Measurements from ENCODE around the gene EIF4A3.
A peak's percentile ranks its signal among the peaks of the same experiment; 100 is the strongest.

EIF4A3 gene

GRCh38 chr17:80147035-80147822 is at the start of gene EIF4A3:
EIF4A3 (minus strand) TSS chr17:80147128; CDS start chr17:80146961, 167 bp downstream.
- peak; percentile 84 to 94 for DNase-seq

GRCh38 chr17:80196652-80197051 is 49.7 kb upstream of the EIF4A3 start:
- no peak for DNase-seq

- DNase-seq = peak; percentile 8 to 11
These were observed 49.0 kb upstream of the EIF4A3 start for GRCh38 chr17:80195671-80196529.

DNA sequence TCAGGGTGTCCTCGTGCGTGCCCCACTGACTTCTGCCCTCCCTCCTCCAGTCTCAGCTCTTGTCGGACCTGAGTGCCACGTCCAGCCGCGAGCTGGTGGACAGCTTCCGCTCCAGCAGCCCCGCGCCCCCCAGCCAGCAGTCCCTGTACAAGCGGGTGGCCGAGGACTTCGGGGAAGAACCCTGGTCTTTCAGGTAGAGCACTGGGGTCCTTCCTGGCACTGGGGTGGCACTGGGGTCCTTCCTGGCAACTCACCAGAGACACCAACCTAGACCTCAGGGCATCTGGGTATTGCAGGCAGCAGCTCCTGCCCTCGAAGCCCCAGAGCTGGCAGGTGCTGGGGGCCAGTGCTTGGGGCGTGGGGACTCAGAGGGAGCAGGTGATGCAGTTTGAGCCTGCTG is 48.2 kb upstream of the EIF4A3 start:
- no peak for DNase-seq

DNA sequence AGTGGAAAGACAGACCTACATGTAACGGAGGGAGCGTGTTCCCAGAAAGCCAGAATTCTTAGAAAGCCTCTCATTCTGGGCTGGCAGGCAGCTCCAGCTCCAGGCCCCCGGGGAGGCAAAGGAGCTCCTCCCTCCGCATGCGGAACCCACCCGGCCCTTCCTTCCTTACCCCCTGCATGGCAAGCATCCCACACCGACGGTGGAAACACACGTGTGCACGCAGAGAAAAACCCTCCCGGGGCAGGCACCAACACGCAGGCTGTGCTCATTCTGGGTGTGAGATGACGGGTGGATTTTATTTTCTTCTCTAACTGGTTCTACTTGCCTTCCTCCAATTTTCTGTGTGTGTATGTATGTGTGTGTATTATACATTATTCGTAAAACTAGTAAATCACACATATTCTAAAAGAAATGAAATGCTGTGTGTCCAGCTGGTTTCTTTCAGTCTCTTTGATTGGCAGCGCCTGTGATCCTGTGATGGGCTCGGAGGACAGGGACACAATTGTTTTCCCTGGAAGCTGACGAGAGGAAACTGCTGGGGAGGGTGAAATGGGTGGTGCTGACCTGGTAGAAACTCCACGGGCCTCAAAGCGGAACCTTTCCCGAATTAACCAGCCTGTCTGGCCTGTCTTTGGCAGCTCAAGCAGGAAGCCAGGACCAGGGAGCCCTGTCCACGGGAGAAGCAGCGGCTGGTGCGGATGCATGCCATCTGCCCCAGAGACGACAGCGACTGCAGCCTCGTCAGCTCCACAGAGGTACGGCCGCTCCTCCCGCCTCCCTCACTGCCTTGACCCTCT is 45.1 kb upstream of the EIF4A3 start:
- no peak for DNase-seq

DNA sequence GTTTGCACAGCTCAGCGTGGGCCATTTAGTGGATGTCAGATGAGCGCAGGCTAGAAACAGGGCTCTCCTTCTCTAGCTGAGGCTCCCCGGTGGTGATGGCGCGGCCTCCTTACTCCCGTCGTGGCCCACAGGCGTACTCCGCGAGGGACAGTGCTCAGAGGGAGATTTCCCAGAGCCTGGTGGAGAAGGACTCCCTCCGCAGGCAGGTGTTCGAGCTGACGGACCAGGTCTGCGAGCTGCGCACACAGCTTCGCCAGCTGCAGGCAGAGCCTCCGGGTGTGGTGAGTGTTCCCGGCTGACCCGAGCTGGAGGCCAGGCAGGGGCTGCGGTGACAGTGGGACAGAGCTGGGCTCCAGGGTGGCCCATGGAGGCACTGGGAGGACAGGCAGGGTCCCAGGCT is 44.3 kb upstream of the EIF4A3 start:
- DNase-seq = no peak

- DNase-seq = no peak
These were observed 43.8 kb upstream of the EIF4A3 start for GRCh38 chr17:80190716-80191115.

- DNase-seq = no peak
These were observed 42.7 kb upstream of the EIF4A3 start for GRCh38 chr17:80189611-80190010.

GRCh38 chr17:80187515-80187941 is 40.6 kb upstream of the EIF4A3 start:
- DNase-seq = no peak

DNA sequence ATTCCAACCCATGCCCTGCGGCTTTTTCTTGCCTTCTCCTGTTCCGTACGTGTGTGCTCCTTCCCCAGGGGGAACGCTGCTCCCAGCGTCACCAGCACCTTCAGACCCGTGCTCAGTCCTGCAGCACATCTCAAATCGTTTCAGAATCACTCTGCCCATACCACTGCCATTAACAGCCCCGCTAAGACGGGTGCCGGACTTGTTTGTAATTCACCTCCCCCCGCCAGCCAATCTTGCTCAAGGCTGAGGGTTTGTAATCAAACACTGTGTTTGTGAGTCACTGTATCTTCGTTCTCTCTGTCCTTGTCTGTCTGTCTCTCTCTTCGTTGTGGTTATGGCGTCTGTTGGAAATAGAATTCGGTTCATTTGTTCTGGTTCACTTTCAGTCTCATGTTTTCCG is 40.2 kb upstream of the EIF4A3 start:
- no peak for DNase-seq

DNA sequence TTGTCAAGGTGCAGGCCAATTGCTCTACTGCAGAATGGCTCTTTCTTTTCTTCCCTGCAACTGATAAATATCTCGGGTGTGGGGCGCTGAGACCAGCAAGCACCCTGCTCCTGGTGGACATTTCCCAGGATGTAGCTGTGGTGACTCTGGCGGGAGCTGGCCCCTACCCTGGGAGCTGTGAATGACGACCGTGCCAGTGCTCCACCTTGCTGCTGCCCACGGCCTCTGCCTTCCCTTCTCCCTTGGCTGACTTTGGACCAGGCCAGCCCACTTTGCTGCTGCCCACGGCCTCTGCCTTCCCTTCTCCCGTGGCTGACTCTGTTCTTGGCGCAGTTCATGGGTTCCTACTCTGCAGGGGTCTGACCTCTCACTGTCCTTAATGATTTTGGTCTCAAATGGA is 39.0 kb upstream of the EIF4A3 start:
- no peak for DNase-seq

- no peak for DNase-seq
These were observed 37.4 kb upstream of the EIF4A3 start for GRCh38 chr17:80184423-80184714.

- DNase-seq = no peak
These were observed 36.9 kb upstream of the EIF4A3 start for GRCh38 chr17:80183581-80184422.

DNA sequence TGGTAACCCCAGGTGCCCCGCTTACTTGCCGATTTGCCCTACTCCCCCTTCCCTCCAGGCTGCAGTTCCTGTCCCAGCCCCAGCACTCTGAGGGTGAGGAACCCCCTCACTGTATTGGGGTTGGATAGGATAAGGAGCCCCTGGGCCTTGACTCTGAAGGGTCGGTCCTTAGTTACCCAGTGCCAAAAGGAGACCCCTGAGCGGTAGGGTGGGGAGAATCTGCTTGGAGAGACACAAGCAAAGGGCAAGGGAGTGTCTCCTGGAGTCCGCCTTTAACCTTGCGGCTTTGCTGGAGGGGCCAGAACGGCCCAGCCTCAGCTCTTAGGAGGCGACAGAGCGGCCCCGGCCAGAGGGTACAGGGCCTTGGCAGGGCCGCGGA is 35.9 kb upstream of the EIF4A3 start:
- no peak for DNase-seq

DNA sequence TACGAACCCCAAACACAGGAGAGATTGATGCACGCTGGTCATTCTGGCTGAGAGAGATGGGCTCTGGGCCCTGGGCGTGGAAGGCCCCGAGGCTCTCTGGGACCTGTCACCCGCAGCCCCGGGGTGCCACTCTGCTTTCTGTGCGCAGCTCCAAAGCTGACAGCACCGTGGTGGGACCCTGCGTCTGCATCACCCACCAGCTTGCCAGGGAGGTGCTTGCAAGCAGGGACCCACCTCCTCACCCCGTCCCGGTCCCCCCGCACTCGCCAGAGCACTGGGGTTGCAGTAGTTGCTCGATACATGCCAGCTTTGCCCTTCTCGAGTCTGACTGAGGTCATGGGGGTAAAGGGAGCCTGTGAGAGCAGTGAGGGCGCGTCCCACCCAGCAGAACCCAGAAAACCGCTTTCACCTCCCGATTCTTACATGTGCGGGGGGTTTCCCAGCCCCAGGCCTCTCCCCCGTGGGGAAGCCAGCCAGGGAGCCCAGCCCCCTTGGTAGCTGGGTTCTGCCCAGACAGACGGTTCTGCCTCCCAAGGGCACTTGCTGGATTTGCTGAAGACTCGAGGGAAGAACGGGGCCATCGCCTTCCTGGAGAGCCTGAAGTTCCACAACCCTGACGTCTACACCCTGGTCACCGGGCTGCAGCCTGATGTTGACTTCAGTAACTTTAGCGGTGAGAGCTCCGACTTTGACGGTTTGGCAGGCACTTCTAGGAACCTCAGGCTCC is 35.4 kb upstream of the EIF4A3 start:
- no peak for DNase-seq

DNA sequence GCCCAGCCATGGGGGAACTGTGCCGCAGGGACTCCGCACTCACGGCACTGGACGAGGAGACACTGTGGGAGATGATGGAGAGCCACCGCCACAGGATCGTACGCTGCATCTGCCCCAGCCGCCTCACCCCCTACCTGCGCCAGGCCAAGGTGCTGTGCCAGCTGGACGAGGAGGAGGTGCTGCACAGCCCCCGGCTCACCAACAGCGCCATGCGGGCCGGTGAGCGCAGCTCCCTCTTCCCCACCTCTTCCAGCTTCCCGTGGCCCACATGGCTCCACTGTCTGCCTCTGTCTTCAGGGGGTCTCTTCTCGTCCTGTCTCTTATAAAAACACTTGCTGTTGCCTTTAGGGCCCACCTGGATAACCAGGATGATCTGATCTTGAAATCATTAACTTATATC is 34.5 kb upstream of the EIF4A3 start:
- DNase-seq = no peak

DNA sequence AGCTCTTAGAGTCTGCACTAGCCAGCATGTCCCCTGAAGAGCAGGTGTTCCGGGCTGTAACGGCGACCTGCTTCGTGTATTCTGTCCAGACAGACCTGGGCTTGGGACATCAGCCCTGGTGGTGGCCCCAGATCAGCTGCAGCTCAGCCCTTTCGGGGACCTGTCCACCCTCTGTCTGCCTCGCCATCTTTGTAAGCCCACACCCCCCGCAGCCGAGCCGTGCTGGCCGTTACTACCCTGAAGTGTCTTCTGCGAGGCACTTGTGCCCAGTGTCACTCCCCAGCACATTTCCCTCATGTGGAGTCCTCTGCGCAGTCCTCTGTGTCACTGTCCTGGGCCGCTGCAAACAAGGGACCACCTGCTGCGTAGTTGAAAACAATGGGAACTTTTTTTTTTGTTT is 33.3 kb upstream of the EIF4A3 start:
- no peak for DNase-seq

GRCh38 chr17:80177986-80178595 is 31.2 kb upstream of the EIF4A3 start:
- DNase-seq = no peak

DNA sequence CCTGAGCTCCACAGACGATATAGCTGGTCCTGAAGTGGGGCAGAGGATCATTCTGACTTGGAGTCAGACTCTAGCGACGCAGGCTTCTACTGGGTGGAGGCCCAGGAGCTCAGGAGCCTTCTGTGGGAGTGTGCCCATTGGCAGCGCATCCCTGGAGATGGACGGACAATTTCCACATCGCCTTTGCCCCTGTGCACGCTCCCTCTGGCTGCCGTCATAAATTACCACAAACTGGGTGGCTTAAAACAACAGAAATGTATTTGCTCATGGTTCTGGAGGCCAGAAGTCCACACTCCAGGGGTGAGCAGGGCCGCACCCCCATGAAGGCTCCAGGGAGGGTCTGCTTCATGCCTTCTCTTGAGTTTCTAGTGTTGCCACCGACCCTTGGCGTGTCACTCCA is 29.8 kb upstream of the EIF4A3 start:
- DNase-seq = no peak

- DNase-seq = no peak
These were observed 27.0 kb upstream of the EIF4A3 start for GRCh38 chr17:80173916-80174315.

DNA sequence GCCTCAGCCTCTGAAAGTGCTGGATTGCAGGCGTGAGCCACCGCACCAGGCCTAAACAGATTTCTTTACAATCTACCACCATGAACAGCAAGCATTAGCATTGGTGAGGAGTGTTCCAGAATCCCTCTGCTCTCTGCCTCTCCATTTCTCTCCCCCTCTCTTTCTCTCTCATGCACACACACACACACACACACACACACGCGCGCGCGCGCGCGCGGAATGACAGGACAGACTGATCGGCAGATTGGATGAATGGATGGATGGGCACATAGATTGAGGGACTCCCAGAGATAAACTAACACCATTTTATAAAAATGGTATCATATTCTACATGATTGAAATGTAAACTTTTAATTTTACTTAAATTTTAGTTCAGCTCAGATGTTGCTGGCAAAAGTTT is 26.2 kb upstream of the EIF4A3 start:
- DNase-seq = no peak
